Upper lobe of left lung (tissue), 6 donors: ENCODE measurements around the gene DENND5B. TPM values are rescaled to one million over a fixed set of nuclear protein-coding genes. Genes with fewer than 3 reads are reported as not detected.

Source experiments
- ATAC-seq, 2 donors: fragments of 200-7000 bp; cut with Tn5 transposase; one replicate each; pipeline ENCODE4 v1.9.1; 2022; ENCODE audit warnings: mild to moderate bottlenecking in 2 of 2, moderate library complexity in 2 of 2; ENCODE audit not compliant: low FRiP score in 2 of 2
- DNase-seq, 2 donors: peaks; one replicate each; pipeline ENCODE4 v3.0.0-alpha.2; 2019 to 2020
- H3K27ac ChIP-seq, 4 donors: fragments of 200-600 bp; sonication (generic); one replicate each; pipeline ENCODE4 v1.5.1; 2016 to 2019
- H3K27me3 ChIP-seq, 4 donors: fragments of 200-600 bp; sonication (generic); one replicate each; pipeline ENCODE4 v1.5.1; 2017 to 2019
- H3K36me3 ChIP-seq, 4 donors: fragments of 200-600 bp; sonication (generic); one replicate each; pipeline ENCODE4 v1.5.1; 2016 to 2019
- H3K4me1 ChIP-seq, 4 donors: fragments of 200-600 bp; sonication (generic); one replicate each; pipeline ENCODE4 v1.5.1; 2018 to 2019
- H3K4me3 ChIP-seq, 4 donors: fragments of 200-600 bp; sonication (generic); one replicate each; pipeline ENCODE4 v1.5.1; 2017 to 2019; ENCODE audit warnings: mild to moderate bottlenecking in 2 of 4, moderate library complexity in 1 of 4
- H3K9me3 ChIP-seq, 4 donors: fragments of 200-600 bp; sonication (generic); one replicate each; pipeline ENCODE4 v1.5.1; 2018 to 2019
- EP300 ChIP-seq, 4 donors: sonication (generic); formaldehyde crosslinking; IDR thresholded peaks; one replicate each; pipeline ENCODE4 v1.5.1; 2017; ENCODE audit warnings: antibody characterized with exemption in 4 of 4, control low read depth in 2 of 4
- POLR2A ChIP-seq, 4 donors: fragments of 450-650 bp; IDR thresholded peaks; one replicate each; pipeline ENCODE4 v1.5.1; 2016 to 2017; ENCODE audit warnings: antibody characterized with exemption in 4 of 4, mild to moderate bottlenecking in 2 of 4
- POLR2AphosphoS5 ChIP-seq, 2 donors: sonication (generic); formaldehyde crosslinking; IDR thresholded peaks; one replicate each; pipeline ENCODE4 v1.5.1; 2017; ENCODE audit warnings: antibody characterized with exemption in 2 of 2
- WGBS, 2 donors: methylation state at CpG; one replicate each; pipeline ENCODE4 v1.1.5; 2017 to 2018; 5-methylcytosine and 5-hydroxymethylcytosine counted together
- total RNA-seq, 6 donors: library from RNA; depleted of rRNA in 4 of 6; stranded (reverse); fragments of >200 nt in 4 of 6; gene quantifications; one replicate each; pipeline versions ENCODE4 v1.1.0 to v1.2.1, GENCODE V29; 2016 to 2021
- TF ChIP-seq, protein P1 (sequence below), 6 experiments: fragments of 450-650 bp in 4 of 6; fragments of 200-600 bp in 2 of 6; sonication (generic) in 2 of 6; IDR thresholded peaks; one replicate each; pipeline ENCODE4 v1.5.1; 2016 to 2019; ENCODE audit warnings: antibody characterized with exemption in 6 of 6
- donor health status: DM: no; HTN: no; CAD: no; lungs with moderate emphysema.
- donor health status: DM: no; HTN: yes; CAD: no; lungs with severe emphysema.

The DENND5B gene
- total RNA-seq, 6 donors from 2014 or later, result 4.1 to 12.6 (median 5.8) TPM

DNA sequence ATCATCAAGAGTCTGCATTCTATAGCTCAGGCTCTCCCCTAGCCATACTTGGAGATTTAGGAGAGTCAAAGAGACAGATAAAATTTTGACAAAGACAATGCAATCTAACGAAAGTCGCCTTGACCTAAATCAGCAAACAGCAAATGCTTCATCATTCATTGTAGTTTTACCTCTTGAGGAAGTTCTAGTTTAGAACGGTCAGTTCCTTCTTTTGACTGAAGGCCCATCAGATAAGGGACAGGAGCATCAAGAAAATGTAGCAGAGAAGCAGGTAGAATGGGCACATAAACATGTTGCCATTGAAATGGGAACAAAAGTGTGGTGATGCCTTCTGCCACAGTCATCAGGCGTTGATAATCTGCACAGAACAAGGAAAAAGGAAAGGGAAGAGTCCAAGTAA lies 130.9 kb downstream of the DENND5B start:
- 64 to 68% methylated on average over 4 of the region's 4 CpGs for WGBS, 2 donors
- Histone ChIP-seq H3K27me3 (no peaks in the 10 kb centered on the region), H3K27ac (no peak overlapping the region), H3K4me1 (no peaks in the 10 kb centered on the region), H3K4me3 (no peak overlapping the region), H3K9me3 (no peaks in the 10 kb centered on the region), H3K36me3 (no peaks in the 10 kb centered on the region)
- no peak for DNase-seq
- ATAC-seq, result no peak
- TF ChIP-seq, protein P1, sequence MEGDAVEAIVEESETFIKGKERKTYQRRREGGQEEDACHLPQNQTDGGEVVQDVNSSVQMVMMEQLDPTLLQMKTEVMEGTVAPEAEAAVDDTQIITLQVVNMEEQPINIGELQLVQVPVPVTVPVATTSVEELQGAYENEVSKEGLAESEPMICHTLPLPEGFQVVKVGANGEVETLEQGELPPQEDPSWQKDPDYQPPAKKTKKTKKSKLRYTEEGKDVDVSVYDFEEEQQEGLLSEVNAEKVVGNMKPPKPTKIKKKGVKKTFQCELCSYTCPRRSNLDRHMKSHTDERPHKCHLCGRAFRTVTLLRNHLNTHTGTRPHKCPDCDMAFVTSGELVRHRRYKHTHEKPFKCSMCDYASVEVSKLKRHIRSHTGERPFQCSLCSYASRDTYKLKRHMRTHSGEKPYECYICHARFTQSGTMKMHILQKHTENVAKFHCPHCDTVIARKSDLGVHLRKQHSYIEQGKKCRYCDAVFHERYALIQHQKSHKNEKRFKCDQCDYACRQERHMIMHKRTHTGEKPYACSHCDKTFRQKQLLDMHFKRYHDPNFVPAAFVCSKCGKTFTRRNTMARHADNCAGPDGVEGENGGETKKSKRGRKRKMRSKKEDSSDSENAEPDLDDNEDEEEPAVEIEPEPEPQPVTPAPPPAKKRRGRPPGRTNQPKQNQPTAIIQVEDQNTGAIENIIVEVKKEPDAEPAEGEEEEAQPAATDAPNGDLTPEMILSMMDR (IDR thresholded peaks at IDR 0.05), result no peak
- TF ChIP-seq POLR2A (IDR thresholded peaks at IDR 0.05) (no peak), EP300 (IDR thresholded peaks at IDR 0.05) (no peak), POLR2AphosphoS5 (IDR thresholded peaks at IDR 0.05) (no peak)

DNA sequence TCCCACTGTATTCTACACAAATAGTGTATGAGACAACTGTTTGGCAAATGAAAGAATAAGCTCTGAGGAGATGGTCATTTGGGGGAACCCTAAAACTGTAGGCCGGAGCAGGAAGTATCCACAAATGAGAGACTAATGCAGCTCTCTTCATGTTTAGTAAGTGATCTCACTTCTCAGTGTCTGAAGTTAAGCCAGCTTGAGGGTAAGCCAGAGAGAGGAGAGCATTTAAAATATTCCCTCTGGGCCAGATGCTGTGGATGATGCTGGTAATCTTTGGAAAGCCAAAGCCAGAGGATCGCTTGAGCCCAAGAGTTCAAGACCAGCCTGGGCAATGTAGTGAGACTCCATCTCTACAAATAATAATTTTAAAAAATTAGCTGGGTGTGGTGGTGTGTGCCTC lies 134.4 kb downstream of the DENND5B start:
- no peaks in the 10 kb centered on the region for H3K27me3 ChIP-seq
- no peak overlapping the region for H3K4me3 ChIP-seq
- no peak for ATAC-seq
- WGBS, 2 donors, result 97 to 100% methylated on average over 2 of the region's 2 CpGs
- no peak for DNase-seq
- H3K9me3 ChIP-seq, result no peaks in the 10 kb centered on the region
- H3K27ac ChIP-seq, result no peak overlapping the region
- H3K36me3 ChIP-seq, result peaks cover 0 to 6% (median 0%) of the 10 kb centered on the region in 4 donors
- no peaks in the 10 kb centered on the region for H3K4me1 ChIP-seq
- TF ChIP-seq, protein P1 (IDR thresholded peaks at IDR 0.05), result no peak
- TF ChIP-seq EP300 (IDR thresholded peaks at IDR 0.05) (no peak), POLR2AphosphoS5 (IDR thresholded peaks at IDR 0.05) (no peak), POLR2A (IDR thresholded peaks at IDR 0.05) (no peak)

DNA sequence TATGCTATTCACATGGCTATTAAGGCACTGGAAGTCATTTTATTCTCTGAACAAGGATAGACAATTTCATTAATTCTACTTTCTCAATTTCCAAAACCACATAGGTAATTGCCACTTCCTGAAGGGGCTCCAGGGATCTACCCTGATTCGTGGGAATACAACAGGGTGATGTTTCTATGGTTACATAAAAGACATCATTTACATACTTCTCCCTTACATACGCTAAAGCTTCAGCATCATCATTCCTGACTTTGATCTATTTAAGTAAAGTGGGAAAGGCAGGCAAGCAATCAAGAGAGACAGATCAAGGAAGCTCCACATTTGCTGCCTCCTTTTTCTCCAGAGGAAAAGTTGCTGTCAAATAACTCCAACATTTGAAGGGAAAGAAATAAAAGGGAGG lies 146.2 kb downstream of the DENND5B start:
- WGBS, 2 donors, result 70 to 77% methylated on average over 2 of the region's 2 CpGs
- Histone ChIP-seq H3K4me3 (no peak overlapping the region), H3K9me3 (no peaks in the 10 kb centered on the region), H3K27me3 (no peaks in the 10 kb centered on the region), H3K36me3 (peaks cover 0 to 3% (median 0%) of the 10 kb centered on the region in 4 donors), H3K4me1 (no peaks in the 10 kb centered on the region), H3K27ac (no peak overlapping the region)
- TF ChIP-seq POLR2A (IDR thresholded peaks at IDR 0.05), result no peak
- no peak for TF ChIP-seq EP300 (IDR thresholded peaks at IDR 0.05)
- TF ChIP-seq, protein P1 (IDR thresholded peaks at IDR 0.05), result no peak
- TF ChIP-seq POLR2AphosphoS5 (IDR thresholded peaks at IDR 0.05), result no peak
- no peak for ATAC-seq
- DNase-seq, result no peak

DNA sequence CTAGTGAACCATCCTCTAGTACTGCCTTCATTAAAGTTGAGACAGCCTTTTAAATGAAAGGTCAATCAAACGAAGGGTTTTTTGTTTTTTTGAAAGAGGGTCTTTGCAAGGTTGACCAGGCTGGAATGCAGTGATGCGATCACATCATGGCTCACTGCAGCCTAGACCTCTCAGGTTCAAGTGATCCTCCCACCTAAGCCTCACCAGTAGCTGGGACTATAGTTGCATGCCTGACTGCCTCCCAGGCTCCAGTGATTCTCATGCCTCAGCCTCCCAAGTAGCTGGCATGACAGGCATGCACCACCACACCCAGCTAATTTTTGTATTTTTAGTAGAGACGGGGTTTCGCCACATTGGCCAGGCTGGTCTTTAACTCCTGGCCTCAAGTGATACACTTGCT lies 150.3 kb downstream of the DENND5B start:
- Histone ChIP-seq H3K4me3 (no peak overlapping the region), H3K27ac (no peak overlapping the region), H3K4me1 (no peaks in the 10 kb centered on the region), H3K27me3 (no peaks in the 10 kb centered on the region), H3K9me3 (no peaks in the 10 kb centered on the region), H3K36me3 (no peaks in the 10 kb centered on the region)
- 96 to 100% methylated on average over 4 of the region's 4 CpGs for WGBS, 2 donors
- ATAC-seq, result no peak
- DNase-seq, result no peak
- TF ChIP-seq POLR2AphosphoS5 (IDR thresholded peaks at IDR 0.05), result no peak
- TF ChIP-seq POLR2A (IDR thresholded peaks at IDR 0.05), result no peak
- TF ChIP-seq, protein P1 (IDR thresholded peaks at IDR 0.05), result no peak
- TF ChIP-seq EP300 (IDR thresholded peaks at IDR 0.05), result no peak

DNA sequence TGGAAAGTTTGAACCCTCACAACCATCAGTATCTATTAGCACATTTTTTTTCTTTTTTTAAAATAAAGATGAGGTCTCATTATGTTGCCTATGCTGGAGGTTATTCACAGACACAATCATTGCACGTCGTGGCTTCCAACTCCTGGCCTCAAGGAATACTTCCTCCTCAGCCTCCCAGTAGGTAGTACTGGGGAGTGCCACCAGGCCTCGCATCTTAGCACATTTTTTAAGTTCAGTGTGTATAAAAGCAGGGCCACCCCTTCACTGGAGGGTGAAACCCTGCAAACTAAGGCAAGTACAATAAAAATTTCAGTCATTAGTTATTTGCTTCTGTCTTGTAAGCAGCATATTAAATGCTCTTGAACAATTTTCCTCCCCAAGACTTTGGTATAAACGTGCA lies 150.8 kb downstream of the DENND5B start:
- H3K36me3 ChIP-seq, result no peaks in the 10 kb centered on the region
- no peaks in the 10 kb centered on the region for H3K9me3 ChIP-seq
- H3K27ac ChIP-seq, result no peak overlapping the region
- 89 to 94% methylated on average over 4 of the region's 4 CpGs for WGBS, 2 donors
- ATAC-seq (no peak), DNase-seq (no peak)
- H3K27me3 ChIP-seq, result no peaks in the 10 kb centered on the region
- H3K4me1 ChIP-seq, result no peaks in the 10 kb centered on the region
- TF ChIP-seq, protein P1 (IDR thresholded peaks at IDR 0.05), result no peak
- no peak overlapping the region for H3K4me3 ChIP-seq
